K562 (cell line): ENCODE measurements around the gene ZNF485. TPM values are rescaled to one million over a fixed set of nuclear protein-coding genes. Genes with fewer than 3 reads are reported as not detected.

Source experiments
- ATAC-seq: fragments of 200-7000 bp; cut with Tn5 transposase; 3 replicates; pipeline ENCODE4 v1.9.1; 2020; ENCODE audit warnings: moderate library complexity
- BruUV-seq: library from RNA; stranded (reverse); fragments of 400-500 nt; replicated peaks from 2 replicates; lab custom pipeline; 2021; lab: Mats Ljungman, UMichigan
- CTCF ChIA-PET: fragments of 300-600 bp; formaldehyde crosslinking; extraction: SDS; loops from one replicate; lab custom pipeline; 2021; ENCODE audit warnings: low intra/inter-chr PET ratio; lab: Yijun Ruan, JAX
- POLR2A ChIA-PET: fragments of 300-600, 350-650 bp; sonication (Branson Sonifier 250); formaldehyde crosslinking; extraction: SDS; loops from one replicate; lab custom pipeline; 2021; ENCODE audit warnings: antibody characterized with exemption, inconsistent platforms; lab: Yijun Ruan, JAX
- DNase-seq, 4 experiments: peaks; one replicate each; pipeline versions ENCODE4 v3.0.0 to v3.0.0-alpha.2; 2011 to 2018; ENCODE audit warnings: low spot score in 3 of 4, mixed read lengths in 3 of 4; ENCODE audit errors: extremely low read depth in 1 of 4
- FAIRE-seq: peaks from 2 replicates; lab custom pipeline; 2011; peaks lifted over from hg19 to GRCh38; lab: Jason Lieb, UNC
- H2AFZ ChIP-seq: 2 replicates; pipeline ENCODE4 v1.6.0; 2011; ENCODE audit warnings: low read depth, low read length, control low read depth, inconsistent platforms
- H3K27ac ChIP-seq: fragments of 200-600 bp; 3 replicates; pipeline ENCODE4 v1.8.0; 2011; ENCODE audit warnings: low read depth, mild to moderate bottlenecking, control low read depth, inconsistent platforms, low read length, moderate library complexity, mixed read lengths; ENCODE audit errors: extremely low read depth
- H3K27me3 ChIP-seq, 2 experiments: fragments of 300-600 bp in 1 of 2; 2 replicates in 1 of 2; 3 replicates in 1 of 2; pipeline versions ENCODE4 v1.6.0 to v1.8.0; 2011; ENCODE audit warnings: inconsistent platforms in 2 of 2, low read length in 2 of 2, mild to moderate bottlenecking in 1 of 2, mixed read lengths in 1 of 2, moderate library complexity in 1 of 2; ENCODE audit not compliant: control insufficient read depth in 2 of 2, insufficient read depth in 2 of 2
- H3K36me3 ChIP-seq: fragments of 300-600 bp; 3 replicates; pipeline ENCODE4 v1.8.0; 2011; ENCODE audit warnings: mild to moderate bottlenecking, low read length, inconsistent platforms; ENCODE audit not compliant: control insufficient read depth, insufficient read depth
- H3K4me1 ChIP-seq, 2 experiments: fragments of 200-600 bp in 1 of 2; replicated peaks in 1 of 2; 2 replicates in 1 of 2; 3 replicates in 1 of 2; pipeline versions ENCODE4 v1.5.1 to v1.8.0; 2011; ENCODE audit warnings: inconsistent platforms in 2 of 2, low read length in 2 of 2, mild to moderate bottlenecking in 1 of 2, mixed read lengths in 1 of 2, moderate library complexity in 1 of 2; ENCODE audit not compliant: control insufficient read depth in 2 of 2, insufficient read depth in 2 of 2
- H3K4me2 ChIP-seq: 2 replicates; pipeline ENCODE4 v1.6.1; 2011; ENCODE audit warnings: low read length, control low read depth, inconsistent platforms, mixed read lengths; ENCODE audit not compliant: insufficient read depth
- H3K4me3 ChIP-seq: fragments of 200-600 bp; sonication (generic), shearing (Covaris generic); 2 replicates; pipeline ENCODE4 v1.5.1; 2016; ENCODE audit warnings: control low read depth, inconsistent platforms
- H3K79me2 ChIP-seq: fragments of 200-600 bp; 3 replicates; pipeline ENCODE4 v1.8.0; 2011; ENCODE audit warnings: low read length, inconsistent platforms; ENCODE audit not compliant: control insufficient read depth, insufficient read depth
- H3K9ac ChIP-seq, 2 experiments: 2 replicates each; pipeline versions ENCODE4 v1.6.0 to v1.6.1; 2011; ENCODE audit warnings: low read depth in 2 of 2, low read length in 2 of 2, control low read depth in 1 of 2, inconsistent platforms in 1 of 2, mild to moderate bottlenecking in 1 of 2, mixed read lengths in 1 of 2; ENCODE audit not compliant: insufficient read depth in 1 of 2
- H3K9me1 ChIP-seq: one replicate; pipeline ENCODE4 v1.6.0; 2011; ENCODE audit warnings: inconsistent platforms, mild to moderate bottlenecking, low read length, moderate library complexity; ENCODE audit not compliant: control insufficient read depth, insufficient read depth
- H3K9me3 ChIP-seq: replicated peaks from 2 replicates; pipeline ENCODE4 v1.5.1; 2011; ENCODE audit warnings: low read depth, low read length, inconsistent platforms; ENCODE audit not compliant: control insufficient read depth, insufficient read depth
- H4K20me1 ChIP-seq: replicated peaks from 2 replicates; pipeline ENCODE4 v1.6.1; 2011; ENCODE audit warnings: low read length, inconsistent platforms, mixed read lengths; ENCODE audit not compliant: control insufficient read depth, insufficient read depth
- ARID3A ChIP-seq: IDR thresholded peaks from 2 replicates; pipeline ENCODE4 v1.6.1; 2012; ENCODE audit warnings: low read depth, low read length, improper control_type of control experiment, borderline replicate concordance
- CHD7 ChIP-seq: fragments of 200-600 bp; sonication (generic); IDR thresholded peaks from one replicate; pipeline ENCODE4 v1.6.1; 2012; ENCODE audit warnings: mild to moderate bottlenecking, low read depth, low read length, inconsistent platforms
- GATA2 ChIP-seq: sonication (generic); formaldehyde crosslinking; IDR thresholded peaks from 2 replicates; pipeline ENCODE4 v1.4.0; 2020; ENCODE audit warnings: mild to moderate bottlenecking, missing genetic modification reagents
- NCOA6 ChIP-seq: fragments of 450-650 bp; IDR thresholded peaks from 2 replicates; pipeline ENCODE4 v1.6.1; 2017; ENCODE audit warnings: mild to moderate bottlenecking
- NUFIP1 ChIP-seq: fragments of 450-650 bp; IDR thresholded peaks from 2 replicates; pipeline ENCODE4 v1.6.1; 2018; ENCODE audit not compliant: partially characterized antibody
- PURB ChIP-seq: sonication (generic); formaldehyde crosslinking; IDR thresholded peaks from 2 replicates; pipeline ENCODE4 v1.9.0; 2021; ENCODE audit warnings: low read depth, mild to moderate bottlenecking, missing genetic modification reagents
- WGBS: fragments of 100-300 bp; shearing (Covaris generic); methylation state at CpG from one replicate; pipeline ENCODE4 v1.1.6; 2016; ENCODE audit warnings: low coverage, mixed read lengths; ENCODE audit not compliant: insufficient coverage; ENCODE audit errors: missing lambda C conversion rate; 5-methylcytosine and 5-hydroxymethylcytosine counted together
- in situ Hi-C: fragments of 300-500 bp; cut with MboI; formaldehyde crosslinking; loops from 4 replicates; pipeline ENCODE4 v1.15.0; 2018; ENCODE audit warnings: inconsistent platforms, mixed read lengths
- intact Hi-C: fragments of 100-400 bp; cut with micrococcal nuclease; formaldehyde crosslinking; loops from 2 replicates; pipeline ENCODE4 v1.14.2; 2022
- polyA plus RNA-seq, 8 experiments: library from polyadenylated mRNA; depleted of rRNA in 4 of 8; stranded (reverse) in 5 of 8; unstranded in 3 of 8; fragments of >200 nt; fragmentation: Nextera tagmentation in 2 of 8; fragmentation: Illumina TruSeq in 1 of 8; extraction: Ambion mirVana in 2 of 8; extraction: Trizol in 1 of 8; gene quantifications; 2 replicates each; pipeline versions ENCODE4 v1.2.1 to v1.2.3, GENCODE V29; 2011 to 2014; ENCODE audit warnings: inconsistent platforms in 1 of 8, missing spikeins in 1 of 8
- total RNA-seq, 7 experiments: library from RNA; depleted of rRNA in 6 of 7; stranded (reverse); fragments of >200 nt in 6 of 7; fragmentation: Illumina TruSeq in 2 of 7; extraction: Trizol in 2 of 7; gene quantifications; 2 replicates each; pipeline versions ENCODE4 v1.2.1 to v1.2.3, GENCODE V29; 2011 to 2021; ENCODE audit warnings: low replicate concordance in 1 of 7

The ZNF485 gene
- total and polyA plus RNA-seq, 9 of the 15 experiments (the other 6 are each of a cell fraction or from before 2014, with no cell fraction given): 8.0 to 18.7 (median 11.9) TPM

DNA sequence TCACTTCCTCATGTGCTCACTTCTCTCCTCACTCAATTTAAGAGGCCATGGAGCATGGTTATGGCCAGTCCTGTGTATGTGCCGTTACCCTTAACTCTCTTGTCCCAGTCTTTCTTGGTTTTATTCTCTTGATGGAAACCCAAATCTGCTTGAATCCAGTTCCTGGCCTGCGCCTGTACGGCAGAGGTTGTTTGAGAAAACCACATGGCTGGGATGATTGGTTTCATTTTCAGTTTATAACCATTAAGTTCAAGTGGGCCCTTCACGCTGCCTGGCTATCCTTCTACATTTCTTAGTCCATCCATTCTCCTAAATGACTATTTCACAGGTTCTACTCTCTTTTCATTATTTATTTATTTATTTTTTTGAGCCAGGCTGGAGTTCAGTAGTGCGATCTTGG lies 30.2 kb upstream of the ZNF485 start (continued):
- TF ChIP-seq ARID3A: no peak
- TF ChIP-seq GATA2 (CRISPR knock-in tag): no peak

DNA sequence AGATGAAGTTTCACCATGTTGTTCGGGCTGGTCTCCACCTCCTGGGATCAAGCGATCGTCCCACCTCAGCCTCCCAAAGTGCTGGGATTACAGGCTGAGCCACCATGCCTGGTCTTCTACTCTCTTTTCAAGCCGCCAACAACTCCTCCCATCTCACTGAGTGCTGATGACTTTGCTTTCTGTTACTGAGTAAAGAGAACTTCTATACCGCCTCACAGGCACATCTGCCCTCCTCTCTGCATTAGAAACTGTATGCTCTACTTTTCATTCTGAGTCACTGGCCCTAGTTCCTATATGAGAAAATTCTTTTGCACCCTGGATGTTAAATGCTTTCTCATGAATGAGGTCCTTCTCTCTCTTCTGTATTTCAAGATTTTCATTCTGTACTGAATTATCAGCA lies 29.7 kb upstream of the ZNF485 start:
- no peak overlapping the region for H2AFZ ChIP-seq
- H3K9me3 ChIP-seq: peaks cover 16% of the 10 kb centered on the region
- DNase-seq: no peak
- H3K27ac ChIP-seq: no peak overlapping the region
- BruUV-seq: no TSS peak
- H3K4me3 ChIP-seq: no peak overlapping the region
- in situ Hi-C loops: no loop called here
- CTCF ChIA-PET: no interaction called here
- peaks cover 12% of the 10 kb centered on the region for H3K36me3 ChIP-seq
- FAIRE-seq: no peak
- intact Hi-C loops: loop anchor here (10.0 kb wide), 1 partner anchor 102 kb away; no protein-coding TSS in a partner anchor
- peaks cover 28% of the 10 kb centered on the region for H3K79me2 ChIP-seq
- H3K9me1 ChIP-seq: no peaks in the 10 kb centered on the region
- no peaks in the 10 kb centered on the region for H3K27me3 ChIP-seq
- H3K4me1 ChIP-seq: peaks cover 8 to 10% of the 10 kb centered on the region in 2 experiments; a peak in 3 of 5 replicates
- WGBS: 77% methylated on average over 4 of the region's 5 CpGs
- H3K9ac ChIP-seq: no peak overlapping the region
- no peak for ATAC-seq
- H4K20me1 ChIP-seq: no peaks in the 10 kb centered on the region
- POLR2A ChIA-PET: interaction anchor here (0.8 to 1.7 kb wide), 2 partner anchors 26 to 48 kb away, joined by 3 to 4 read pairs; no protein-coding TSS in a partner anchor
- no peak overlapping the region for H3K4me2 ChIP-seq
- TF ChIP-seq PURB (no peak), NUFIP1 (no peak), CHD7 (no peak), NCOA6 (no peak)
